Keratinocyte (primary cell): ENCODE data around the gene RAB8B.

ENCODE experiments used
- CTCF ChIP-seq, 3 experiments: IDR thresholded peaks in 1 of 3; conservative IDR thresholded peaks in 1 of 3; optimal IDR thresholded peaks in 1 of 3; 2 replicates in 2 of 3; 3 replicates in 1 of 3; pipeline versions ENCODE3 to v1.5.1; 2011; ENCODE audit warnings: low read length in 3 of 3, mild to moderate bottlenecking in 3 of 3, moderate library complexity in 2 of 3, control low read depth in 1 of 3, inconsistent platforms in 1 of 3; ENCODE audit not compliant: insufficient read depth in 2 of 3; ENCODE audit errors: extremely low read depth in 1 of 3
- EZH2 ChIP-seq: IDR thresholded peaks from one replicate; pipeline ENCODE4 v1.6.1; 2012; ENCODE audit warnings: inconsistent platforms, mild to moderate bottlenecking, low read length, moderate library complexity

GRCh38 chr15:63308491-63308890 is 119.1 kb downstream of the RAB8B start:
- no peak for TF ChIP-seq CTCF (optimal IDR thresholded peaks at IDR 0.05 in 1 of 3, IDR thresholded peaks at IDR 0.05 in 1 of 3, conservative IDR thresholded peaks at IDR 0.05 in 1 of 3; ENCODE audit: extremely low read depth in 1 of 3, insufficient read depth in 2 of 3, low read length in 3 of 3)
- TF ChIP-seq EZH2: no peak
